Endodermal cell (in vitro differentiated cells): ENCODE data around the gene TIMM8B. TPM values are rescaled to one million over a fixed set of nuclear protein-coding genes. Genes with fewer than 3 reads are reported as not detected.

Experiments
- DNase-seq: peaks from one replicate; pipeline ENCODE4 v3.0.0-alpha.2; 2017
- H3K27ac ChIP-seq: 2 replicates; pipeline ENCODE4 v1.5.1; 2013; ENCODE audit warnings: mild to moderate bottlenecking, low read depth, low read length, moderate library complexity
- H3K27me3 ChIP-seq: 2 replicates; pipeline ENCODE4 v1.6.1; 2013; ENCODE audit warnings: mild to moderate bottlenecking, low read length, moderate library complexity; ENCODE audit not compliant: insufficient read depth, control insufficient read depth, poor library complexity, severe bottlenecking
- H3K36me3 ChIP-seq: 2 replicates; pipeline ENCODE4 v1.7.0; 2013; ENCODE audit warnings: mild to moderate bottlenecking, low read length, moderate library complexity; ENCODE audit not compliant: control insufficient read depth, insufficient read depth
- H3K4me1 ChIP-seq: one replicate; pipeline ENCODE4 v1.7.0; 2013; ENCODE audit warnings: low read length; ENCODE audit not compliant: control insufficient read depth, insufficient read depth
- H3K4me3 ChIP-seq: 2 replicates; pipeline ENCODE4 v1.5.1; 2013; ENCODE audit warnings: mild to moderate bottlenecking, low read length, moderate library complexity
- H3K9ac ChIP-seq: 2 replicates; pipeline ENCODE4 v1.6.1; 2013; ENCODE audit warnings: mild to moderate bottlenecking, low read length, moderate library complexity; ENCODE audit not compliant: poor library complexity, severe bottlenecking; ENCODE audit errors: extremely low read depth
- H3K9me3 ChIP-seq: 2 replicates; pipeline ENCODE4 v1.6.1; 2013; ENCODE audit warnings: mild to moderate bottlenecking, low read length, moderate library complexity; ENCODE audit not compliant: control insufficient read depth
- H3K27ac Mint-ChIP-seq: 2 replicates; pipeline ENCODE4 v1.8.0; 2020; ENCODE audit warnings: mixed read lengths
- H3K27me3 Mint-ChIP-seq: 2 replicates; pipeline ENCODE4 v1.8.0; 2021; ENCODE audit warnings: mild to moderate bottlenecking, mixed read lengths; ENCODE audit not compliant: insufficient read depth
- H3K36me3 Mint-ChIP-seq: 2 replicates; pipeline ENCODE4 v1.8.0; 2020; ENCODE audit warnings: low read depth, mixed read lengths
- H3K4me1 Mint-ChIP-seq: 2 replicates; pipeline ENCODE4 v1.8.0; 2020; ENCODE audit warnings: mixed read lengths
- H3K4me3 Mint-ChIP-seq: 2 replicates; pipeline ENCODE4 v1.8.0; 2020; ENCODE audit warnings: mild to moderate bottlenecking, moderate library complexity, mixed read lengths
- H3K9me3 Mint-ChIP-seq: 2 replicates; pipeline ENCODE4 v1.8.0; 2020; ENCODE audit warnings: mild to moderate bottlenecking, mixed read lengths
- CTCF ChIP-seq: fragments of 200-600 bp; sonication (generic); conservative IDR thresholded peaks from 2 replicates; pipeline ENCODE4 v1.5.0; 2021; ENCODE audit warnings: antibody characterized with exemption, mild to moderate bottlenecking
- WGBS, 2 experiments: methylation state at CpG; one replicate each; pipeline versions ENCODE4 v1.1.5 to v1.1.7; 2013; ENCODE audit warnings: missing lambda C conversion rate in 2 of 2, mixed read lengths in 1 of 2; ENCODE audit not compliant: insufficient coverage in 1 of 2, insufficient read length in 1 of 2; 5-methylcytosine and 5-hydroxymethylcytosine counted together
- total RNA-seq, 2 donors: library from RNA; stranded (reverse); fragmentation: NEBNext Ultra II Directional in 1 of 2; extraction: Animal tissue kit (Norgen Biotek cat#: 25700) in 1 of 2; gene quantifications; 2 replicates in 1 of 2; 3 replicates in 1 of 2; pipeline ENCODE4 v1.2.1, GENCODE V29; 2021

Gene TIMM8B
- total RNA-seq, 2 donors from 2014 or later: 65.1 to 71.3 TPM

GRCh38 chr11:112123129-112123528 is 36.6 kb upstream of the TIMM8B start:
- no peaks in the 10 kb centered on the region for H3K27me3 Mint-ChIP-seq
- no peak overlapping the region for H3K4me3 ChIP-seq
- no peak overlapping the region for H3K4me3 Mint-ChIP-seq
- no peaks in the 10 kb centered on the region for H3K36me3 Mint-ChIP-seq
- H3K9ac ChIP-seq: no peak overlapping the region
- H3K27ac Mint-ChIP-seq: no peak overlapping the region
- H3K9me3 Mint-ChIP-seq: peaks cover 3% of the 10 kb centered on the region
- TF ChIP-seq CTCF: no peak
- H3K27me3 ChIP-seq: no peaks in the 10 kb centered on the region
- DNase-seq: no peak
- H3K4me1 Mint-ChIP-seq: no peaks in the 10 kb centered on the region
- H3K36me3 ChIP-seq: no peaks in the 10 kb centered on the region
- no peak overlapping the region for H3K27ac ChIP-seq
- WGBS, 2 experiments: 99 to 100% methylated on average over 4 of the region's 4 CpGs
- H3K9me3 ChIP-seq: no peaks in the 10 kb centered on the region
- no peaks in the 10 kb centered on the region for H3K4me1 ChIP-seq

- H3K36me3 Mint-ChIP-seq: no peaks in the 10 kb centered on the region
Measured at GRCh38 chr11:112121981-112122615, 35.5 kb upstream of the TIMM8B start.

GRCh38 chr11:112118176-112118575 is 31.6 kb upstream of the TIMM8B start:
- Mint-ChIP-seq H3K9me3 (peaks cover 3% of the 10 kb centered on the region), H3K36me3 (no peaks in the 10 kb centered on the region), H3K27me3 (no peaks in the 10 kb centered on the region), H3K27ac (no peak overlapping the region), H3K4me3 (no peak overlapping the region), H3K4me1 (no peaks in the 10 kb centered on the region)
- no peaks in the 10 kb centered on the region for H3K9me3 ChIP-seq
- H3K27ac ChIP-seq: no peak overlapping the region
- no peak for TF ChIP-seq CTCF
- no peak overlapping the region for H3K9ac ChIP-seq
- H3K4me1 ChIP-seq: no peaks in the 10 kb centered on the region
- H3K4me3 ChIP-seq: no peak overlapping the region
- no peaks in the 10 kb centered on the region for H3K27me3 ChIP-seq
- no peak for DNase-seq
- 90 to 100% methylated on average over 1 of the region's 2 CpGs for WGBS, 2 experiments
- no peaks in the 10 kb centered on the region for H3K36me3 ChIP-seq

More at GRCh38 chr11:112121981-112122615, 35.5 kb upstream of the TIMM8B start:
- no peak overlapping the region for H3K27ac Mint-ChIP-seq
- 93 to 94% methylated on average over 2 to 5 of the region's 5 CpGs for WGBS, 2 experiments
- DNase-seq: no peak
- Histone ChIP-seq H3K9me3 (no peaks in the 10 kb centered on the region), H3K27ac (no peak overlapping the region), H3K27me3 (no peaks in the 10 kb centered on the region), H3K9ac (no peak overlapping the region), H3K4me3 (no peak overlapping the region), H3K4me1 (no peaks in the 10 kb centered on the region), H3K36me3 (no peaks in the 10 kb centered on the region)
- no peaks in the 10 kb centered on the region for H3K4me1 Mint-ChIP-seq
- peaks cover 3% of the 10 kb centered on the region for H3K9me3 Mint-ChIP-seq
- no peak for TF ChIP-seq CTCF
- H3K4me3 Mint-ChIP-seq: no peak overlapping the region
- no peaks in the 10 kb centered on the region for H3K27me3 Mint-ChIP-seq
